Measurements from ENCODE around the gene CPAMD8.
"Not testable (repeated sequence)": the region's sequence is repeated elsewhere in the genome, so short reads cannot be mapped to it uniquely, and the experiment has no call there.

CPAMD8 gene

DNA sequence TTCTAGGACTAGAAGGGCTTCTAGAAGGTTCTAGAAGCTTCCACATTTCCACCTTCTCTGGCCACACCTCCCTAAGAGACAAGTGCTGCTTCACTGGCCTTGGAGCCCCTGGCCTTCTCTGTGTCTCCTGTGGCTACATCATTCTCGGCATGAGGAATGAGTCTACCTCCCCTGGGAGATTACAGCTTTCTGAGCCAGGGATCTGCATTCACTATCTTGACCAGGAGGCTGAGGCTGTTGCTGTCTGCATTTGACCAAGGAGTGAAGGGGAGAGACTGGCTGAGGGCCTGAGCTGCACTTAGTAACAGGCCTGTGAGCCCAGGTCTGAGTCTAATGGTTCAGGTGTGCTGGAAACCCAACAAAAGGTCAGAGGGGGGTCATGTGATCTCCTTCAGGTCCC, 5.3 kb downstream of the CPAMD8 start:
- no peak overlapping the region for H3K27ac ChIP-seq

DNA sequence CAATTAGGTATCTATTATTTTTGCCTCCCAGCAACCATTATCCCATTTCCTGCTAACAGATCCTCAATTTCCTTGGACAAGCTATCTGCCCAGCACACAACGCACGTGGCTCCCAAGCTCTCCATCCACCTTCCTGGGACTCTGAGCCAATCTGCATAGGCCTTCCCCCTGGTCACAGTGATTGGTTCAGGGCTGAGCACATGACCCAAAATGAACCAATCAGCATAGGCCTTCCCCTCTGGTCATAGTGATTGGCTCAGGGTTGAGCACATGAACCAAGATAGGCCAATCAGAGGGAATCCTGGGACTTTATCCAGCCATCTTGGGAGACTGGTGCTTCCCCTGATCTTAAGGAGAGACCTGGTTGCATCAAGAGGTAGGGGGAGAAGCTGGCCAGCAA, 5.8 kb downstream of the CPAMD8 start:
- Histone ChIP-seq H3K27ac (no peak overlapping the region), H3K4me3 (no peak overlapping the region)
- TF ChIP-seq, protein P1, sequence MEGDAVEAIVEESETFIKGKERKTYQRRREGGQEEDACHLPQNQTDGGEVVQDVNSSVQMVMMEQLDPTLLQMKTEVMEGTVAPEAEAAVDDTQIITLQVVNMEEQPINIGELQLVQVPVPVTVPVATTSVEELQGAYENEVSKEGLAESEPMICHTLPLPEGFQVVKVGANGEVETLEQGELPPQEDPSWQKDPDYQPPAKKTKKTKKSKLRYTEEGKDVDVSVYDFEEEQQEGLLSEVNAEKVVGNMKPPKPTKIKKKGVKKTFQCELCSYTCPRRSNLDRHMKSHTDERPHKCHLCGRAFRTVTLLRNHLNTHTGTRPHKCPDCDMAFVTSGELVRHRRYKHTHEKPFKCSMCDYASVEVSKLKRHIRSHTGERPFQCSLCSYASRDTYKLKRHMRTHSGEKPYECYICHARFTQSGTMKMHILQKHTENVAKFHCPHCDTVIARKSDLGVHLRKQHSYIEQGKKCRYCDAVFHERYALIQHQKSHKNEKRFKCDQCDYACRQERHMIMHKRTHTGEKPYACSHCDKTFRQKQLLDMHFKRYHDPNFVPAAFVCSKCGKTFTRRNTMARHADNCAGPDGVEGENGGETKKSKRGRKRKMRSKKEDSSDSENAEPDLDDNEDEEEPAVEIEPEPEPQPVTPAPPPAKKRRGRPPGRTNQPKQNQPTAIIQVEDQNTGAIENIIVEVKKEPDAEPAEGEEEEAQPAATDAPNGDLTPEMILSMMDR (IDR thresholded peaks at IDR 0.05) = no peak
- no peak for DNase-seq (ENCODE audit: low spot score)

More for the DNA sequence above, 5.3 kb downstream of the CPAMD8 start:
- no peak overlapping the region for H3K4me3 ChIP-seq
- TF ChIP-seq, protein P1 (IDR thresholded peaks at IDR 0.05) = no peak
- no peak for DNase-seq (ENCODE audit: low spot score)

DNA sequence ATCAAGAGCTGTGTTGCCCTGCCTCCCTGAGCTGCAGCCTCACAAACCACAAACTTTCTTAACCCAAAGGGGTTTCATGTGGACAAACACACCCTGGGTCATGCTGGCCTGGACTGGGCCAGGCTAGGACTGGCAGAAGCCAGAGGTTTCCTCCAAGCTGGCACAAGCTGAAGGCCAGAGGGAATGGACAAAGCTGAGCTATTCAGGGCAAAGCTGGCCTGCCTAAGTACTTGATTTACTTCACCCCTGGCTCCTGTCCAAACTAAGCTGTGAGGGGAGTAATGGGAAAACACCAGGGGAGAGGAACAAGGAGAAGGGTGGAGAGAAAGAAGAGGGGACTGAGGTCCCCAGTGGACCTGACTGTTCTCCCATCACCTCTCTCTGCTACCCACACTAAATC, 6.2 kb downstream of the CPAMD8 start:
- TF ChIP-seq, protein P1 (IDR thresholded peaks at IDR 0.05) = no peak
- H3K4me3 ChIP-seq = no peak overlapping the region
- DNase-seq (ENCODE audit: low spot score) = no peak
- no peak overlapping the region for H3K27ac ChIP-seq

DNA sequence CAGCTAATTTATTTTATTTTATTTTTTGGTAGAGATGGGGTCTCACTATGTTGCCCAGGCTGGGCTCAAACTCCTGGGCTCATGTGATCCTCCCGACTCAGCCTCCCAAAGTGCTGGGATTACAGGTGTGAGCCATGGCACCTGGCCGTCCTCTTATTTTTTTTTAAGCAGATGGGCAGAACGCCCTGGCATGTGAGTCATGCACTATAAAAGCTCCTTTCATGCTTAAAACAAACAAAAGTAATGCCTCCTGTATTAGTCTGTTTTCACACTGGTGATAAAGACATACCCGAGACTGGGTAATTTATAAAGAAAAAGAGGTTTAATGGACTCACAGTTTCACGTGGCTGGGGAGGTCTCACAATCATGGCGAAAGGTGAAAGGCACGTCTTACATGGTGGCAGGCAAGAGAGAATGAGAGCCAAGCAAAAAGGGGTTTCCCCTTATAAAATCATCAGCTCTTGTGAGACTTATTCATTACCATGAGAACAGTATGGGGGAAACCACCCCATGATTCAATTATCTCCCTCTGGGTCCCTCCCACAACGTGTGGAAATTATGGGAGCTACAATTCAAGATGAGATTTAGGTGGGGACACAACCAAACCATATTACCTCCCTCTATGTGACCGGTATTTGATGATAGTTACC, 12.3 kb downstream of the CPAMD8 start:
- not testable (repeated sequence) for H3K4me3 ChIP-seq; H3K27ac ChIP-seq; DNase-seq (ENCODE audit: low spot score)

DNA sequence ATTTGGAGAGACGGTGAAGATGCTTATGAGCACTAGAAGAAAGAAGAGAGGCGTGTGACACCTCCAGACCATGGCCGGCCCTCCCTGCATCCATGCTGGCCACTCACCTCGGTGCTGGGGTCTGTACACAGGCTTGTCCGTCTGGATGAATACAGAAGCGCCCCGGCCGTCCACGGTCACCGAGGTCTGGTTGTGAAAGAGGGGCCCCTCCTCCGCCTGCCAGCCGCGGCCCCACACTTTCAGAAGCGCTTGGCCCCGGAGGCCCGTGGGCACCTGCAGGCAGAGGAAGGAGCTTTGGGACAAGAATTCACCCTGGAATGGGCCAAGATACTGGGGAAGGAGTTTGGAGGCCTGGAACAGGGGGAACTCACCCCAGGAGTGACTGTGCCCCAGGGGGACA, 15.1 kb downstream of the CPAMD8 start:
- no peak for DNase-seq (ENCODE audit: low spot score)
- H3K4me3 ChIP-seq = no peak overlapping the region
- TF ChIP-seq, protein P1 (IDR thresholded peaks at IDR 0.05) = no peak
- no peak overlapping the region for H3K27ac ChIP-seq

DNA sequence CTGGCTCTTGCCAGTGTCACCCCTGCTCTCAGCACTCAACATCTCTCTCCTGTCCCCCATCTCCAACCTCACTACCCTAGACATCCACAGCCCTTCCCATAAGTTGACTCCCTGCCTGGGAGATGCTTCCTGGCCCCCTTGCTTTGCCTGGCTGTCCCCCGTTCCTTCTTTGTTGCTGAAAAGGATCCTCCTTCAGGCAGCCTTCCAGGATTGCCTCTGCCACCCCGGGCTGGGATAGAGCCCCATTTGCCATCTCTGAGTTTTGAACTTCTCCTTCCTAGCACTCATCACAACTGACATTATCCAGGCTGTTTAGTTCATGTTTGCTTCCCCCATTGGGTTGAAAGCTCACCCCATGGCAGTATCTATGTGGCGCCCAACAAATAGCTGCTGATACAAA, 20.0 kb downstream of the CPAMD8 start:
- no peak overlapping the region for H3K4me3 ChIP-seq
- no peak for DNase-seq (ENCODE audit: low spot score)
- TF ChIP-seq, protein P1 (IDR thresholded peaks at IDR 0.05) = no peak
- no peak overlapping the region for H3K27ac ChIP-seq

DNA sequence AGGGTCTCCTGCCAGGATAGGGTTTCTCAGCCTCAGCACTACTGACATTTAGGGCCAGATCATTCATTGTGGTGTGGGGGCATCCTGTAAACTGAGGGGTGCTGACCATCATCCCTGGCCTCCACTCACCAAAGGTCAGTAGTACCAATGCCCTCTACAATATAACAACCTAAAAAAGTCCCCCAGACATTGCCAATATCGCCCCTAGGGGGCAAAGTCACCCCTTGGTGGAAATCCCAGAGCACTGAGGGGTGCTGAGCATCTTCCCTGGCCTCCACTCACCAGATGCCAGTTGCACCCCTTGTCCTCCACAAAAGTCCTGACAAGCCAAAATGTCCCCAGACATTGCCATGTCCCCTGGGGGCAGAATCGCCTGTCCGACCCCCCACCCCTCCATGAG, 21.6 kb downstream of the CPAMD8 start:
- no peak for DNase-seq (ENCODE audit: low spot score)
- no peak overlapping the region for H3K4me3 ChIP-seq
- H3K27ac ChIP-seq = no peak overlapping the region
- TF ChIP-seq, protein P1 (IDR thresholded peaks at IDR 0.05) = no peak
